ENCODE results near the gene SULT1A2. TPM values are rescaled to one million over a fixed set of nuclear protein-coding genes. Genes with fewer than 3 reads are reported as not detected.

Gene SULT1A2
- total RNA-seq, result 0.16 TPM in 1 of 2 replicates, not detected in the other

DNA sequence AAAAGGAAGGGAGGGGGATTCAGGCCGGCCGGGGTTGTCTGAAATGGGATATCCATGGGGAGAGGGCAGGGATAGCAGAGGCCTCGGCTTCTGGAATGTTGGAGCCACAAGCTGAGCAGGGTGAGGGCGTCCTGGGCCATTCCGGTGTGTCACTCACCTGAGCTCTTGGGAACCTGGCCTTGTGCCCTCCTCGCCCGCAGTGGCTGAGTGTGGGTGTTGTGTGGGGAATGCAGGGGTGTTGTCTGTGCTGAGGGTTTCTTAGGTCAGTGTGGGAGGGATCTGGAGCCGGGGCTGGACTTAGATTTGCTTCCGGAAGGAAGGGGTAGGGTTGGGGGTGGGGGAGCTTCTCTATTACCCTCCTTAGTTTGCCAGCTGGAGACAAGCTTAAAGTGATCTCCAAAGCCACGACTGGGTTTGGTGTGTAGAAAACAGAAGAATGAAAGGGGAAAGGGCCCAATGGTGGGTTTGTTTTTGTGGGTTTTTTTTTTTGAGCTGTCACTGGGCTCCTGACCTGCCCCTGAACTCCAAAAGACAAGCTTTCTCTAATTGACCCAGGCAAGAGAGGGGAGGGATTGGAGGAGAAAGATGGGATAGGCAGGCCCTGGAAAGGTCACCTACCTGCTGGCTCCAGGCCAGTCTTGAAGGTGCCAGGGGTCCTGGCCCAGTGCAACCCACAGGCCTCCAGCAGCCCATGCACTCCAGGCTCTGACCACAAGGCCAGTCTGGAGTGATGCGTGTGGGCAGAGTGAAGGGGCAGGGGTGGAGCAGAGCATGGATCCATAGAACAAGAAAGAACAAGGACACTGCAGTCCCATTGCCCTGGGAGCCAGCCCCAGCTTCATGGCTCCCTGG, at the start of gene SULT1A2:
Gene SULT1A2, minus strand, starts transcription at position 211 of the 852 bp plus-strand sequence. CDS start 1,120 bp downstream, outside the sequence.

DNA sequence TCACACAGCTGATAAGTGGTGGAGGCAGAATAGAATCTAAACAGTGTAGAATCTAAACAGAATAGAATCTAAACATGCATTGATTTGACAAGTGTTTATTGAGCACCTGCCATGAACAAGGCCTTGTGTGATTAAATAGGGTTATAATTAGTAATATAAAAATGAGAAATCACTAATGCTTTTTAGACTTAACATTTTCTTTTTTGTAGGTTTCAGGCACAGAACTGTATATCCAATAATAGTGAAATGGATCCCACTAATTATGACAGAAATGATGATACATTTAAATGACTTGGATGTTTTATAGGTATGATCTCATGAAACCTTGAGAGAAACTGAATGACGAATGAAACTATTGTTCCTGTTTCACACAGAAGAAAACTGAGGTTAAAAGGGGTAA, 40.9 kb upstream of the SULT1A2 start, which contains the start of gene NPIPB8:
Gene NPIPB8, plus strand, starts transcription at position 301 of the 400 bp plus-strand sequence. CDS start 296 bp downstream, outside the sequence.

DNA sequence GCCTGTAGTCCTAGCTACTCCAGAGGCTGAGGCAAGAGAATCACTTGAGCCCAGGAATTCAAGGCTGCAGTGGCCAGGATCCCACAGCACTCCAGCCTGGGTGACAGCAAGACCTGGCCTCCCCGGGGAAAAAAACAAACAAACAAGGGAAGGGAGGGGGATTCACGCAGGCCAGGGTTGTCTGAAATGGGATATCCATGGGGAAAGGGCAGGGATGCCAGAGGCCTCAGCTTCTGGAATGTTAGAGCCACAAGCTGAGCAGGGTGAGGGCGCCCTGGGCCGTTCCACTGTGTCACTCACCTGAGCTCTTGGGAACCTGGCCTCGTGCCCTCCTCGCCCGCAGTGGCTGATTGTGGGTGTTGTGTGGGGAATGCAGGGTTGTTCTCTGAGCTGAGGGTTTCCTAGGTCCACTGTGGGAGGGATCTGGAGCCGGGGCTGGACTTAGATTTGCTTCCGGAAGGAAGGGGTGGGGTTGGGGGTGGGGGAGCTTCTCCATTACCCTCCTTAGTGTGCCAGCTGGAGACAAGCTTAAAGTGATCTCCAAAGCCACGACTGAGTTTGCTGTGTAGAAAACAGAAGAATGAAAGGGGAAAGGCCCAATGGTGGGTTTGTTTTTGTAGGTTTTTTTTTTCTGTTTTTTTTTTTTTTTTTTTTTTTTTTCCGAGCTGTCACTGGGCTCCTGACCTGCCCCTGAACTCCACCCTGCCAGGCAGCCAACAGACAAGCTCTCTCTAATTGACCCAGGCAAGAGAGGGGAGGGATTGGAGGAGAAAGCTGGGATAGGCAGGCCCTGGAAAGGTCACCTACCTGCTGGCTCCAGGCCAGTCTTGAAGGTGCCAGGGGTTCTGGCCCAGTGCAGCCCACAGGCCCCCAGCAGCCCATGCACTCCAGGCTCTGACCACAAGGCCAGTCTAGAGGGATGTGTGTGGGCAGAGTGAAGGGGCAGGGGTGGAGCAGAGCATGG, 13.1 kb upstream of the SULT1A2 start, which contains the start of gene SULT1A1:
Gene SULT1A1, minus strand, starts transcription at position 414 of the 964 bp plus-strand sequence. CDS start 1,189 bp downstream, outside the sequence.

DNA sequence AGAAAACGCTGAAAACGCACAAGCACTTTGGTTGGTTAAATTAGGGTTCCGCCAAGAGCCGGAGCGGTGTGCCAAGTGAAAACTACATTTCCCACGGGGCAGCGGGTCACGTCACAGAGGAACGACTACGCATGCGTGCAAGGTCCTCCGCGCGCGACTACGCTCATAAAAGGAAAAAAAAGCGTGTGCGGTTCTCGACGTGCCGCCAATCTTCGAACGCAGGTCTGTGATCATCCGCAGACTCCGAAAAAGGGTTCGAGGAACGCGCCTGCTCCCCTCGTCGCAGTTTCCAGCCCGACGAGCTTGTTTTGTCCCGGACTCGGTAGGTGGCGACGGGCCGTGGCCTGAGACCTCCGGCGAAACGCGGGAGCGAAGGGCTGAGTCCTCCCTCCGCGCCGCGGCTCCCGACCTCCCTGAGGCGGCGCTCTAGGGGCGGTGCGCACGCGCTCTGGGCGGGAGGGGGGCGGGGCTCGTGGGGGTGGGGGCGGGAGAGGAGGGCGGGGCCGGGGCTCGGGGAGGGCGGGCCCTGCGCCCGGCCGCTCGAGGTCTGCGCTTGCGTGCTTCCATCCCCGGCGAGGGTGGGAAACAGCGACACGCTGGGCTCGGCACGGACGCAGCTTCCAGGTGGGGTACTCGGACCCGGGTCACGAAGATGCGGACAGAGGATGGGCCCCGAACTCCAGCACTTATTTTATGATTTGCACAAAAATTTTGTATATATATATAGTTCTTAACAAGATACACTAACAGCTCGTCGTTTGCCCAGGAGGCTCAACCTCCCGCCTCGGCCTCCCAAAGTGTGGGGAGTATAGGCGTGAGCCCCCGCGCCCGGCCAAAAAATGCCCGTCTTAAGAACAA, 42.8 kb downstream of the SULT1A2 start, which contains the start of gene SGF29:
Gene SGF29, plus strand, starts transcription at position 145 of the 858 bp plus-strand sequence. CDS start 27,150 bp downstream, outside the sequence.

Other genes with a start within 250 kb of the SULT1A2 start
- gene NPIPB6, start 233.5 kb downstream of the SULT1A2 start, total RNA-seq, result not detected in 2 replicates
- 87.3 and 129 TPM in 2 replicates for gene EIF3CL, start 193.2 kb downstream of the SULT1A2 start, total RNA-seq
- not detected in 2 replicates for gene NPIPB7, start 124.7 kb downstream of the SULT1A2 start, total RNA-seq
- gene CLN3, start 105.0 kb downstream of the SULT1A2 start, total RNA-seq, result 16.0 and 27.2 TPM in 2 replicates
- not detected in 2 replicates for gene APOBR, start 102.4 kb downstream of the SULT1A2 start, total RNA-seq
- gene IL27, start 90.2 kb downstream of the SULT1A2 start, total RNA-seq, result not detected in 2 replicates
- 5.7 and 8.4 TPM in 2 replicates for gene NUPR1, start 58.1 kb downstream of the SULT1A2 start, total RNA-seq
- 6.5 and 7.3 TPM in 2 replicates for gene SGF29, start 43.1 kb downstream of the SULT1A2 start, total RNA-seq
- 0.76 and 0.97 TPM in 2 replicates for gene SULT1A1, start 13.0 kb upstream of the SULT1A2 start, total RNA-seq
- gene NPIPB8, start 41.0 kb upstream of the SULT1A2 start, total RNA-seq, result 0.49 TPM in 1 of 2 replicates, not detected in the other
- 192 and 220 TPM in 2 replicates for gene EIF3C, start 114.4 kb upstream of the SULT1A2 start, total RNA-seq
- gene NPIPB9, start 154.7 kb upstream of the SULT1A2 start, total RNA-seq, result 1.5 and 9.4 TPM in 2 replicates
- gene ATXN2L, start 225.9 kb upstream of the SULT1A2 start, total RNA-seq, result 20.9 and 69.8 TPM in 2 replicates
- gene TUFM, start 249.3 kb upstream of the SULT1A2 start, total RNA-seq, result 121 and 132 TPM in 2 replicates

Data from bladder microvascular endothelial cell (primary cell).